Nucleus accumbens (tissue), 56 donors: ENCODE data around the gene PTPRN2.
"Not testable (repeated sequence)": the region's sequence is repeated elsewhere in the genome, so short reads cannot be mapped to it uniquely, and the experiment has no call there.

Experiments used
- DNase-seq, 56 donors: peaks; one replicate each; lab custom pipeline; 2025; lab: John Stamatoyannopoulos, UW

The PTPRN2 gene

GRCh38 chr7:158396301-158396905, 191.2 kb downstream of the PTPRN2 start:
- DNase-seq: no peak

GRCh38 chr7:158395780-158396278, 191.8 kb downstream of the PTPRN2 start:
- DNase-seq: no peak

- DNase-seq: no peak
Measured at GRCh38 chr7:158395349-158395748, 192.3 kb downstream of the PTPRN2 start.

- DNase-seq: peak in 3 of 56 donors; percentile 11 to 22 (median 14)
Measured at GRCh38 chr7:158394936-158395335, 192.7 kb downstream of the PTPRN2 start.

GRCh38 chr7:158393926-158394625, 193.5 kb downstream of the PTPRN2 start:
- DNase-seq: no peak

- DNase-seq: no peak
Measured at GRCh38 chr7:158392251-158392650, 195.4 kb downstream of the PTPRN2 start.

- DNase-seq: no peak
Measured at GRCh38 chr7:158391541-158391940, 196.1 kb downstream of the PTPRN2 start.

- DNase-seq: no peak
Measured at GRCh38 chr7:158391141-158391540, 196.5 kb downstream of the PTPRN2 start.

GRCh38 chr7:158390460-158390859, 197.2 kb downstream of the PTPRN2 start:
- no peak for DNase-seq

GRCh38 chr7:158389514-158390425, 197.9 kb downstream of the PTPRN2 start:
- no peak for DNase-seq

GRCh38 chr7:158388928-158389327, 198.7 kb downstream of the PTPRN2 start:
- no peak for DNase-seq

GRCh38 chr7:158388072-158388471, 199.6 kb downstream of the PTPRN2 start:
- no peak for DNase-seq

- DNase-seq: no peak
Measured at GRCh38 chr7:158387546-158387891, 200.1 kb downstream of the PTPRN2 start.

GRCh38 chr7:158386866-158387545, 200.6 kb downstream of the PTPRN2 start:
- no peak for DNase-seq

- DNase-seq: no peak
Measured at GRCh38 chr7:158386355-158386618, 201.3 kb downstream of the PTPRN2 start.

- not testable (repeated sequence) for DNase-seq
Measured at GRCh38 chr7:158385496-158386354, 201.9 kb downstream of the PTPRN2 start.

GRCh38 chr7:158384746-158385145, 202.9 kb downstream of the PTPRN2 start:
- peak in 21 of 56 donors; percentile 8 to 68 (median 31) for DNase-seq

GRCh38 chr7:158383665-158384064, 204.0 kb downstream of the PTPRN2 start:
- DNase-seq: no peak

GRCh38 chr7:158382363-158383254, 205.0 kb downstream of the PTPRN2 start:
- no peak for DNase-seq
